K562 (cell line): Measurements from ENCODE around the gene ZNF138.

ENCODE experiments used
- BACH1 ChIP-seq: fragments of 200-800 bp; sonication (Bioruptor generic); IDR thresholded peaks from 2 replicates; pipeline ENCODE4 v1.6.1; 2016; ENCODE audit warnings: missing genetic modification characterization, missing compliant biosample characterization
- CBFB ChIP-seq: sonication (generic); formaldehyde crosslinking; IDR thresholded peaks from 2 replicates; pipeline ENCODE4 v1.4.0; 2020; ENCODE audit warnings: mild to moderate bottlenecking, missing genetic modification reagents
- EGR1 ChIP-seq: fragments of 450-650 bp; conservative IDR thresholded peaks from 2 replicates; pipeline ENCODE4 v1.6.1; 2017; ENCODE audit warnings: mild to moderate bottlenecking
- ETV5 ChIP-seq: sonication (generic); formaldehyde crosslinking; IDR thresholded peaks from 2 replicates; pipeline ENCODE4 v1.4.0; 2020; ENCODE audit warnings: low read depth, mild to moderate bottlenecking, missing genetic modification reagents
- KAT7 ChIP-seq: sonication (generic); formaldehyde crosslinking; IDR thresholded peaks from 2 replicates; pipeline ENCODE4 v1.8.0; 2022; ENCODE audit warnings: missing genetic modification reagents, mild to moderate bottlenecking, borderline replicate concordance
- MAFF ChIP-seq: IDR thresholded peaks from 2 replicates; pipeline ENCODE4 v1.6.1; 2012; ENCODE audit warnings: low read length, improper control_type of control experiment
- MXD1 ChIP-seq: fragments of 250-450 bp; sonication (Bioruptor Pico); IDR thresholded peaks from 2 replicates; pipeline ENCODE4 v1.8.0; 2021; ENCODE audit warnings: borderline replicate concordance, mild to moderate bottlenecking, moderate library complexity; ENCODE audit not compliant: poor library complexity, severe bottlenecking
- NBN ChIP-seq: fragments of 450-650 bp; IDR thresholded peaks from 2 replicates; pipeline ENCODE4 v1.6.1; 2016; ENCODE audit warnings: low read depth, mild to moderate bottlenecking
- NCOA6 ChIP-seq: fragments of 450-650 bp; IDR thresholded peaks from 2 replicates; pipeline ENCODE4 v1.6.1; 2017; ENCODE audit warnings: mild to moderate bottlenecking
- RBM25 ChIP-seq: fragments of 200-400 bp; formaldehyde crosslinking; IDR thresholded peaks from 2 replicates; pipeline ENCODE4 v1.6.1; 2018; ENCODE audit warnings: low read length, low read depth, moderate library complexity; ENCODE audit not compliant: severe bottlenecking
- ZC3H8 ChIP-seq: fragments of 450-650 bp; IDR thresholded peaks from 2 replicates; pipeline ENCODE4 v1.6.1; 2017
- TF ChIP-seq, protein P1 (sequence below), 3 experiments: fragments of 200-800 bp in 1 of 3; sonication (Bioruptor generic) in 1 of 3; sonication (generic) in 1 of 3; formaldehyde crosslinking in 1 of 3; IDR thresholded peaks; 2 replicates each; pipeline versions ENCODE4 v1.6.1 to v1.8.0; 2016 to 2022; ENCODE audit warnings: mild to moderate bottlenecking in 2 of 3, missing compliant biosample characterization in 2 of 3, missing genetic modification characterization in 2 of 3, missing genetic modification reagents in 1 of 3
- TF ChIP-seq, protein P2 (sequence below), 3 experiments: IDR thresholded peaks in 2 of 3; conservative IDR thresholded peaks in 1 of 3; 2 replicates each; pipeline ENCODE4 v1.5.1; 2011 to 2012; ENCODE audit warnings: low read length in 3 of 3, mild to moderate bottlenecking in 3 of 3, control low read depth in 2 of 3, improper control_type of control experiment in 1 of 3, inconsistent platforms in 1 of 3, low read depth in 1 of 3, mixed read lengths in 1 of 3, moderate library complexity in 1 of 3; ENCODE audit not compliant: insufficient read depth in 2 of 3

- no peak for TF ChIP-seq ETV5 (CRISPR knock-in tag)
- no peak for TF ChIP-seq ZC3H8
- TF ChIP-seq, protein P1, sequence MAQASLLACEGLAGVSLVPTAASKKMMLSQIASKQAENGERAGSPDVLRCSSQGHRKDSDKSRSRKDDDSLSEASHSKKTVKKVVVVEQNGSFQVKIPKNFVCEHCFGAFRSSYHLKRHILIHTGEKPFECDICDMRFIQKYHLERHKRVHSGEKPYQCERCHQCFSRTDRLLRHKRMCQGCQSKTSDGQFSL (CRISPR knock-in tag; IDR thresholded peaks at IDR 0.05): no peak
- TF ChIP-seq, protein P1 (tag; IDR thresholded peaks at IDR 0.05): no peak
- TF ChIP-seq KAT7 (CRISPR knock-in tag): no peak
- TF ChIP-seq BACH1: no peak
- no peak for TF ChIP-seq NBN
- no peak for TF ChIP-seq MAFF
- TF ChIP-seq RBM25: no peak
- TF ChIP-seq CBFB (CRISPR knock-in tag): no peak
- TF ChIP-seq EGR1: no peak
- TF ChIP-seq MXD1 (CRISPR knock-in tag): no peak
- no peak for TF ChIP-seq NCOA6
- TF ChIP-seq, protein P2, sequence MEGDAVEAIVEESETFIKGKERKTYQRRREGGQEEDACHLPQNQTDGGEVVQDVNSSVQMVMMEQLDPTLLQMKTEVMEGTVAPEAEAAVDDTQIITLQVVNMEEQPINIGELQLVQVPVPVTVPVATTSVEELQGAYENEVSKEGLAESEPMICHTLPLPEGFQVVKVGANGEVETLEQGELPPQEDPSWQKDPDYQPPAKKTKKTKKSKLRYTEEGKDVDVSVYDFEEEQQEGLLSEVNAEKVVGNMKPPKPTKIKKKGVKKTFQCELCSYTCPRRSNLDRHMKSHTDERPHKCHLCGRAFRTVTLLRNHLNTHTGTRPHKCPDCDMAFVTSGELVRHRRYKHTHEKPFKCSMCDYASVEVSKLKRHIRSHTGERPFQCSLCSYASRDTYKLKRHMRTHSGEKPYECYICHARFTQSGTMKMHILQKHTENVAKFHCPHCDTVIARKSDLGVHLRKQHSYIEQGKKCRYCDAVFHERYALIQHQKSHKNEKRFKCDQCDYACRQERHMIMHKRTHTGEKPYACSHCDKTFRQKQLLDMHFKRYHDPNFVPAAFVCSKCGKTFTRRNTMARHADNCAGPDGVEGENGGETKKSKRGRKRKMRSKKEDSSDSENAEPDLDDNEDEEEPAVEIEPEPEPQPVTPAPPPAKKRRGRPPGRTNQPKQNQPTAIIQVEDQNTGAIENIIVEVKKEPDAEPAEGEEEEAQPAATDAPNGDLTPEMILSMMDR (IDR thresholded peaks at IDR 0.05 in 2 of 3, conservative IDR thresholded peaks at IDR 0.05 in 1 of 3; ENCODE audit: insufficient read depth in 2 of 3, low read depth in 1 of 3, low read length in 3 of 3): no peak
These were observed 948 bp downstream of the ZNF138 start for GRCh38 chr7:64795176-64795575.
